GM18499 (cell line): ENCODE measurements around the gene DHRS12.

ENCODE experiments used
- ATAC-seq: cut with Tn5 transposase; IDR thresholded peaks from one replicate; pipeline ENCODE4 v1.9.1; 2021; ENCODE audit warnings: moderate number of reproducible peaks; ENCODE audit not compliant: insufficient read depth, unreplicated experiment

DHRS12 gene

GRCh38 chr13:51811920-51812451, 8.0 kb upstream of the DHRS12 start:
- no peak for ATAC-seq

DNA sequence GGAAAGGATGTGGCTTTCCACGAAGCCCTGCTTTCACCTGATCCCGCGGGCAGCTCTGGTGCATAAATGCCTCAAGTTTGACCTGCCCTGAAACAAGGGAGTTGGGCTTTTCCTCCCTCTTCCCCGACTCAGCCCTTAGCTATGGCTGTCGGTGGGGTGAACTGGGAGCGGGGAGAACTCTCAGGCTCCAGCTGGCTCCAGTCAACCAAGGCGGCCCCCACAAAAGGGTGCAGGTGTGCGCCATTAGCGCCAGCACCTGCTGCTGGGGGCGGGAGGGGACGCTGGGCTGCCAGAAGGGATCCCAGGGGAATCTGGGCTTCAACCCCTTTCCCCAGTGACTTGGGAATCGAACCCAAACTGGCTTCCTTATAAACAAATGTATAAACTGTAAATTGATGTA, 7.1 kb upstream of the DHRS12 start:
- ATAC-seq: no peak

GRCh38 chr13:51808811-51809210, 4.8 kb upstream of the DHRS12 start:
- no peak for ATAC-seq

- ATAC-seq: no peak
These were observed 3.1 kb upstream of the DHRS12 start for GRCh38 chr13:51807041-51807440.

- no peak for ATAC-seq
These were observed 2.6 kb upstream of the DHRS12 start for GRCh38 chr13:51806566-51806965.

GRCh38 chr13:51805925-51806324, 2.0 kb upstream of the DHRS12 start:
- no peak for ATAC-seq

DNA sequence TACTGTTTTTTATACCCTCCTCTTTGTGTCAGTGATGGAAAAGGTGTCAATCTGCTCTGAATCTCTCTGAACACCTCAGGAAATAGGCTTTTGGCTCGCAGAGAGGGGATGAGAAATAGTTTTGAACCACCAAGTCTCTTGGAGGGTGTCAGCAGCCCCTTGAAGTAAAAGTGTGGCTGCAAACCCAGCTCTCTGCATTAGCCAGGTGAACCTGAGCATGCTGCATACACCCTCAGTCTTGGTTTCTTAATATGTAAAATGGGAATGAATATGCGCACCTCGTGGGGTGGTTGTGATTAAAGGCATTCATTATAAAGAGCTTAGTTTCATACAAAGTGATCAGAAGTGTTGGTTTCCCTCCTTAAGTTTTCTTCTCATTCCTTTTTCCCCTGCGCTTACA, 1.4 kb upstream of the DHRS12 start:
- ATAC-seq: no peak

GRCh38 chr13:51804295-51805172, 571 bp upstream of the DHRS12 start:
- no peak for ATAC-seq

- ATAC-seq: no peak
These were observed 1.1 kb downstream of the DHRS12 start for GRCh38 chr13:51802631-51803418.

- no peak for ATAC-seq
These were observed 2.3 kb downstream of the DHRS12 start for GRCh38 chr13:51801631-51802099.

DNA sequence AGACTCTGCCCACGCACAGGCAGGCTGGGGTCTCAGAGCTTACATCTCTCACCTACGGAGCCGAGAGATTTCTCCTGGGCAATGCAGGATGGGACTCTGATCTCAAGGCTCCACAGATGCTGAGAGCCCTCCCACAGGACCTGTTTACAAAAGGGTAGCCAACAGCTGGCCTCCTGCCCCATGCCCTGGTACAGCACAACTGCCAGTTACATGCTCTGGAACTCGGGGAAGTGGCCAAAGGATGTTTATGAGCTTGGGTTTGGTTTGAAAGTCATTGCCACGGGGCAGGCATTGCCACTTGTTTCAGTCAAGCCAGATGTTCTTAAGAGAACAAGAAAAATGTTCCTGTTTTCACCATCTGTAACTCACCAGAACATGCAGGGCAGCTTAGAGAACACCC, 3.5 kb downstream of the DHRS12 start:
- ATAC-seq: no peak

DNA sequence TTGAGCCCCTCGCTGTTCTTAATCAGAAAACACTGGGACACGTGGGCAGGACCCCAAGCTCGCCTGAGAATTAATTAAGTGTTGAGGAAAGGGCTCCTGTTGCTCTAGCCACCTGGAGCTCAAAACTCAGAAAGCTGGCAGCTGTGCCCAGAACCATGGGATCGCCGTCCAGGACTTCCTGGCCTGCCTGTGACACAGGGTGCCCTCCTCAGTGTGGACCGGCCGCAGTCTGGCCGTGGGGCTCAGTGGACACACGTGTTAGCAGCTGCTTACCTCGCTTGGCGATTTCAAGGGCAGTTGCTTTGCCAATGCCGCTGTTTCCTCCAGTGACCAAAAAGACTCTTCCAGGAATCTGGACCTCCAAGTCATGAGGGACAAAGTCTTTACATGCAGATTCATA, 4.7 kb downstream of the DHRS12 start:
- ATAC-seq: no peak

GRCh38 chr13:51797664-51798488, 6.1 kb downstream of the DHRS12 start:
- ATAC-seq: no peak

- ATAC-seq: no peak
These were observed 7.4 kb downstream of the DHRS12 start for GRCh38 chr13:51796546-51796945.

DNA sequence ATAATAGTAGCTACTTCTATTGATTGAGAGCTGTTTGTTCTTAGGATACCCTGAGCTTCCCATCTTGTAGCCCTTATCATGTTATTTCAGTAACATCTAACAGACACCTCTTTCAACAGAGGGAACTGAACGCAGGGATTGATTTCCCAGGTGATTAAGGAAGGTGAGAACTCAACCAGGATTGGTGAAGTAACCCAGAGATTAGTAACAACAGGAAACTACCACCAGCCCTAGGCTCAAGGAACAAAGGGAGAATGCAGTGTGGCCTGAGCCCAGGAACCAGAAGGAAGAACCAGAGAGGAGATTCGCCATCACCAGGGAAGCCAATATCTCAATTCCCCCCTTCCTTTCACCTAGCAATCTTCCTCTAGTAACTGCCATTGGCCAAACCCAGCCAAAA, 8.5 kb downstream of the DHRS12 start:
- no peak for ATAC-seq

DNA sequence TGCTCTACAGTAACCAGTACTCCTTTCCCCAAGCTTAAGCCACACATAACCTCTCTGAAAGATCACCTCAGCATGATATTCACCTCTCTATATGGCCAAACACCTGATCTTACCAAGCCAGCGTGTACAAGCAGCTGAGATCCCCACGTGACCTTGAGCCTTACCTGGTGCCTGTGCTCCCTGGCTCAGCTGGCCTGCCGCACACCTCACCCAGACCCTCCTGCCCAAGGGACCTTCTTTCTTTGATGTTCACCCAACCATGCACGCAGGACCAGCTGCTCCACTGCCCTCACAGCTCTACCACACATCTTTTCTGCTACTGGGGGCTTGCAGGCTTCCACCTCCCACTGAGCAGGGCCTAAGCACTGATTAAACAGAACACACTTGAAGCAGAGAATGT, 9.0 kb downstream of the DHRS12 start:
- ATAC-seq: no peak

DNA sequence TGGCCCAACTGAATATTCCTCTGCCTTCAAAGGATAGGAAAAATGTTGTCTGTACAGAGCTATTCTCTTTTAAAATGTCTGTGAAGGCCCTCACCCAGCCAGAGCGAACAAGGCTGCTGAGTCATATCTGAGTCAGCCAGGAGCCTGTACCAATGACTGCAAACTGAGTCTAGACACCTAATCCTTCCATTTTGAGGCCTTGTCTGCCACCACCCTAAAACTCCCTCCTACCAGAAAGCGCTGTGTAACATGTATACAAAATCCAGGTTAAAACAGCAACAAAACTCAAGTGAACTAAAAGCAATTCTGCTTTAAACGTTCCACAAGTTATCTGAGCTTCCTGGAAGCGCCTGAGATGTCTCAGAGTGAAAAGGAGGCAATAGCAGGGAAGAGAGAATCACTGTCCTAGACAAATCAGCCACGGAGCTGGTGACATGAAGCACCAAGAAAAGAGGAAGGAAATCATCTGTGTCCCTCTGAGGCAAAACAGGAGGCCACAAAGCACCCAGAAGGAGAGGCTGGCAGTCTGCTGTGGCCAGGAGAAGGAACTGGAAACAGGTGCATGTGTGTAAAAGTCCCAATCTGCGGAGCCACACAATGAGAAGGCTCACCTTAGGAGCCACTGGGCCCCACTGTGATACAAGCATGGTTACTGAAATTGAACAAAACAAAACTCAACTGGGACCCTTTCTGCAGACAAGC, 10.2 kb downstream of the DHRS12 start:
- no peak for ATAC-seq

DNA sequence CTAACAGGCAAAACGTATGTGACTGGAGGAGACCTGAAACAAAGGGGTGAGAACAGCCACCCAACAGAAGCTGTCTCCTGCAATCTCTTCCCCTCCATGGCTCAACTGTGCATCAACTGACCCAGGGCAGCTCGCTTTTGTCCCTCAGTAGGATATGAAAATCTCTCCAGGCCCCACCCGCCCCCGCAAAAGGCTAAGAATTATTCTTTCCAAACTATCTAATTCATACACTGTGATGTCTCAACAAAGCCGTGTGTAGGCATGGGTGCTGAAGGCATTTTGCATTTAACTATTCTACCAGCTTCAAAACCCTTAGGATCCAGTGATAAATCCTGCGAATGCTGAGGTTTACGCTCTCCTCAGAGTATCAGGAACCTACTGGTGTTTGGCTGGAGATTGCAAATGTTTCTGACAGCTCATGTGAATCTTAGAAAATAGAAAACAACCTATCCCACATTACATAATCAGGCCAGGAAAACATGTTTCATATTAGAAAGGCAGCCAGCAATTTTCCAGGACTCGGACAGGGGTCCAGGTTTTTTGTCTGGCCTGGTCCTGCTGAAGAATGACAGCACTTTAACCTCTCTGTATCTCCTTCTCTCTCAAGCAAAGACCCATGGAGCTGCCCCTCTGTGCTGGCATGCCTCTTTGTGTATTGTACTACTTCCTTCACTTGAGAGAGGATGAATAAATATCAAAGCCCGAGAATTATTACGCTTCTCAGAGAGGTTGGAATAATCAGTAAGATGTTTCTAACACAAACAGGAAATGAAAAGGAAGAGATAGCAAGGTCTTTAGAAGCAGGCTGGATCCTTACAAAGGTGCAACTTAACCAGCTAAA, 17.3 kb downstream of the DHRS12 start:
- no peak for ATAC-seq
